Thymus (tissue), 11 donors: ENCODE data around the gene COL19A1. TPM values are rescaled to one million over a fixed set of nuclear protein-coding genes. Genes with fewer than 3 reads are reported as not detected.

Source experiments
- DNase-seq, 9 donors: peaks; one replicate each; pipeline ENCODE4 v3.0.0-alpha.2; 2013; ENCODE audit warnings: low spot score in 9 of 9, low read depth in 6 of 9, missing footprints in 1 of 9
- H3K27ac ChIP-seq, 2 donors: one replicate each; pipeline ENCODE4 v1.5.1; 2013; ENCODE audit warnings: control low read depth in 1 of 2, low read depth in 1 of 2, low read length in 1 of 2, mild to moderate bottlenecking in 1 of 2, moderate library complexity in 1 of 2
- H3K27me3 ChIP-seq, 2 donors: one replicate each; pipeline ENCODE4 v1.5.1; 2013; ENCODE audit warnings: low read length in 1 of 2; ENCODE audit not compliant: control insufficient read depth in 2 of 2, insufficient read depth in 1 of 2
- H3K36me3 ChIP-seq, 2 donors: one replicate each; pipeline ENCODE4 v1.5.1; 2013; ENCODE audit warnings: low read length in 1 of 2, mild to moderate bottlenecking in 1 of 2, moderate library complexity in 1 of 2; ENCODE audit not compliant: control insufficient read depth in 2 of 2, insufficient read depth in 2 of 2
- H3K4me1 ChIP-seq, 2 donors: one replicate each; pipeline ENCODE4 v1.5.1; 2013; ENCODE audit warnings: low read length in 2 of 2; ENCODE audit not compliant: control insufficient read depth in 2 of 2, insufficient read depth in 2 of 2
- H3K4me3 ChIP-seq, 2 donors: one replicate each; pipeline ENCODE4 v1.5.1; 2013; ENCODE audit warnings: low read length in 2 of 2, control low read depth in 1 of 2, mild to moderate bottlenecking in 1 of 2
- H3K9me3 ChIP-seq, 2 donors: one replicate each; pipeline ENCODE4 v1.5.1; 2013; ENCODE audit warnings: low read length in 1 of 2, mild to moderate bottlenecking in 1 of 2; ENCODE audit not compliant: control insufficient read depth in 2 of 2, insufficient read depth in 1 of 2
- WGBS: extraction: QIAGEN DNeasy Blood & Tissue Kit; methylation state at CpG from one replicate; pipeline ENCODE4 v1.1.7; 2013; 5-methylcytosine and 5-hydroxymethylcytosine counted together
- polyA plus RNA-seq: library from polyadenylated mRNA; stranded (reverse); fragments of 200-250 nt; gene quantifications from one replicate; pipeline ENCODE4 v1.2.3, GENCODE V29; 2013
- total RNA-seq: library from RNA; stranded (reverse); fragments of 120-200 nt; gene quantifications from one replicate; pipeline ENCODE4 v1.2.4, GENCODE V29; 2013
- donor health status: healthy.

The COL19A1 gene
- total and polyA plus RNA-seq, 2 donors: 0.34 to 8.7 TPM

GRCh38 chr6:69827276-69827893 lies 39.0 kb upstream of the COL19A1 start:
- 46% methylated on average over 2 of the region's 2 CpGs for WGBS
- no peaks in the 10 kb centered on the region for H3K27me3 ChIP-seq

GRCh38 chr6:69832558-69832957 lies 33.8 kb upstream of the COL19A1 start:
- no peaks in the 10 kb centered on the region for H3K27me3 ChIP-seq
- no peak for DNase-seq
- H3K27ac ChIP-seq: no peak overlapping the region
- H3K9me3 ChIP-seq: no peaks in the 10 kb centered on the region
- H3K36me3 ChIP-seq: no peaks in the 10 kb centered on the region
- no peaks in the 10 kb centered on the region for H3K4me1 ChIP-seq
- H3K4me3 ChIP-seq: no peak overlapping the region

More at GRCh38 chr6:69827276-69827893, 39.0 kb upstream of the COL19A1 start:
- H3K4me3 ChIP-seq: no peak overlapping the region
- no peak overlapping the region for H3K27ac ChIP-seq
- H3K4me1 ChIP-seq: no peaks in the 10 kb centered on the region
- no peaks in the 10 kb centered on the region for H3K9me3 ChIP-seq
- no peaks in the 10 kb centered on the region for H3K36me3 ChIP-seq
- no peak for DNase-seq

- Histone ChIP-seq H3K9me3 (no peaks in the 10 kb centered on the region), H3K4me3 (no peak overlapping the region), H3K27ac (no peak overlapping the region), H3K27me3 (no peaks in the 10 kb centered on the region), H3K36me3 (no peaks in the 10 kb centered on the region), H3K4me1 (no peaks in the 10 kb centered on the region)
- 14% methylated on average over 5 of the region's 5 CpGs for WGBS
- peak in 3 of 9 donors; percentile 10 to 52 (median 30) for DNase-seq
Observed at GRCh38 chr6:69835414-69836179, 30.8 kb upstream of the COL19A1 start.

GRCh38 chr6:69841862-69842261 lies 24.5 kb upstream of the COL19A1 start:
- 93% methylated on average over 1 of the region's 1 CpG for WGBS

GRCh38 chr6:69843189-69843588 lies 23.2 kb upstream of the COL19A1 start:
- Histone ChIP-seq H3K4me3 (no peak overlapping the region), H3K27me3 (no peaks in the 10 kb centered on the region), H3K36me3 (no peaks in the 10 kb centered on the region), H3K4me1 (no peaks in the 10 kb centered on the region), H3K9me3 (no peaks in the 10 kb centered on the region), H3K27ac (no peak overlapping the region)
- 84% methylated on average over 1 of the region's 1 CpG for WGBS
- no peak for DNase-seq

More at GRCh38 chr6:69841862-69842261, 24.5 kb upstream of the COL19A1 start:
- no peaks in the 10 kb centered on the region for H3K9me3 ChIP-seq
- no peaks in the 10 kb centered on the region for H3K27me3 ChIP-seq
- no peaks in the 10 kb centered on the region for H3K4me1 ChIP-seq
- H3K4me3 ChIP-seq: no peak overlapping the region
- no peaks in the 10 kb centered on the region for H3K36me3 ChIP-seq
- DNase-seq: no peak
- H3K27ac ChIP-seq: no peak overlapping the region

- WGBS: 95% methylated on average over 2 of the region's 2 CpGs
- H3K4me3 ChIP-seq: no peak overlapping the region
- H3K27me3 ChIP-seq: no peaks in the 10 kb centered on the region
- no peaks in the 10 kb centered on the region for H3K4me1 ChIP-seq
- DNase-seq: no peak
- H3K27ac ChIP-seq: no peak overlapping the region
- H3K9me3 ChIP-seq: no peaks in the 10 kb centered on the region
- H3K36me3 ChIP-seq: no peaks in the 10 kb centered on the region
Observed at GRCh38 chr6:69846312-69846711, 20.0 kb upstream of the COL19A1 start.

GRCh38 chr6:69846770-69847491 lies 19.4 kb upstream of the COL19A1 start:
- DNase-seq: no peak
- H3K4me1 ChIP-seq: no peaks in the 10 kb centered on the region
- H3K36me3 ChIP-seq: no peaks in the 10 kb centered on the region
- no peaks in the 10 kb centered on the region for H3K9me3 ChIP-seq
- no peak overlapping the region for H3K27ac ChIP-seq
- no peaks in the 10 kb centered on the region for H3K27me3 ChIP-seq
- H3K4me3 ChIP-seq: no peak overlapping the region
- 91% methylated on average over 2 of the region's 2 CpGs for WGBS

GRCh38 chr6:69847492-69847788 lies 18.9 kb upstream of the COL19A1 start:
- Histone ChIP-seq H3K4me3 (no peak overlapping the region), H3K27me3 (no peaks in the 10 kb centered on the region), H3K4me1 (no peaks in the 10 kb centered on the region), H3K9me3 (no peaks in the 10 kb centered on the region), H3K27ac (no peak overlapping the region), H3K36me3 (no peaks in the 10 kb centered on the region)
- 94% methylated on average over 1 of the region's 1 CpG for WGBS
- DNase-seq: no peak

GRCh38 chr6:69848552-69848951 lies 17.8 kb upstream of the COL19A1 start:
- no peak overlapping the region for H3K4me3 ChIP-seq
- no peak for DNase-seq
- H3K27ac ChIP-seq: no peak overlapping the region
- H3K36me3 ChIP-seq: no peaks in the 10 kb centered on the region
- H3K9me3 ChIP-seq: no peaks in the 10 kb centered on the region
- H3K4me1 ChIP-seq: no peaks in the 10 kb centered on the region
- no peaks in the 10 kb centered on the region for H3K27me3 ChIP-seq
- 96% methylated on average over 4 of the region's 4 CpGs for WGBS
